Epithelial cell of umbilical artery (primary cell): ENCODE results near the gene ZNF479. TPM values are rescaled to one million over a fixed set of nuclear protein-coding genes. Genes with fewer than 3 reads are reported as not detected.

Experiments used
- total RNA-seq: library from RNA; depleted of rRNA; stranded (reverse); fragments of >200 nt; gene quantifications from 2 replicates; pipeline ENCODE4 v1.2.3, GENCODE V29; 2014

ZNF479 gene
- total RNA-seq: not detected in 2 replicates

DNA sequence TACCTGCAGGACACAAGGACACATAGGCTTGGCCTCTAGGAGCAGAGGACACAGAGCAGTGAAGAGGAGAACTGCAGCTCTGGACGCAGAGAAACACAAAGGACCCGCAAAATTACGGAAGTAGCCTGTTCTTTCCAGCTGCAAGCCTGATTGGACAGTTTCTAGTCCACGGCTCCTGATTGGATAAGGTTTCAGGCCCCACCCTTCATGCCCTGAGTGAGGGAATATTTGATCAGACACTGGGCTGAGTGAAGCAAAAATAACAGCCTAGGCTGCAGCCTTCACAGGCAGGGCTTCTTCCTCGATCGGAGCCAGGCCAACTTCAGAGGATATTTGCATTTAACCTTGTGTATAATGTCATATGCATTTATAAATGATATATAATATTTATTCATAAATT is at the start of gene ZNF479:
Gene ZNF479 (minus strand): TSS at position 101 of the 400 bp plus-strand sequence. CDS start 112 bp downstream, outside the sequence.

